ENCODE measurements around the gene KIAA1217. TPM values are rescaled to one million over a fixed set of nuclear protein-coding genes. Genes with fewer than 3 reads are reported as not detected.

KIAA1217 gene
- total RNA-seq, 1 donor from 2014 or later, result 13.0 TPM

GRCh38 chr10:24465891-24466818 lies 257.2 kb downstream of the KIAA1217 start:
- Histone ChIP-seq H3K4me3 (peak overlapping the region; percentile 1 to 29), H3K27me3 (no peaks in the 10 kb centered on the region), H3K27ac (peak overlapping the region; percentile 47 to 62), H3K4me1 (peaks cover 4 to 19% of the 10 kb centered on the region in 2 donors), H3K9me3 (no peaks in the 10 kb centered on the region), H3K36me3 (no peaks in the 10 kb centered on the region)
- DNase-seq (ENCODE audit: low spot score in 2 of 2), result no peak
- no peak for TF ChIP-seq CTCF (IDR thresholded peaks at IDR 0.05)
- intact Hi-C loops (cut with DNase I), result loop anchor here (5.0 kb wide), 1 partner anchor 84 kb away; no protein-coding TSS in a partner anchor

- Histone ChIP-seq H3K36me3 (no peaks in the 10 kb centered on the region), H3K4me1 (peaks cover 4 to 19% of the 10 kb centered on the region in 2 donors), H3K27me3 (no peaks in the 10 kb centered on the region), H3K9me3 (no peaks in the 10 kb centered on the region), H3K27ac (peak overlapping the region in 1 of 2 donors; percentile 8), H3K4me3 (no peak overlapping the region)
- no peak for DNase-seq (ENCODE audit: low spot score in 2 of 2)
- intact Hi-C loops (cut with DNase I), result loop anchor here (5.0 kb wide), 1 partner anchor 85 kb away; no protein-coding TSS in a partner anchor
- TF ChIP-seq CTCF (IDR thresholded peaks at IDR 0.05), result no peak
Measured at GRCh38 chr10:24467136-24467535, 258.2 kb downstream of the KIAA1217 start.

GRCh38 chr10:24467605-24468004 lies 258.7 kb downstream of the KIAA1217 start:
- no peak for TF ChIP-seq CTCF (IDR thresholded peaks at IDR 0.05)
- Histone ChIP-seq H3K9me3 (no peaks in the 10 kb centered on the region), H3K27me3 (no peaks in the 10 kb centered on the region), H3K27ac (no peak overlapping the region), H3K4me3 (no peak overlapping the region), H3K4me1 (peaks cover 4 to 19% of the 10 kb centered on the region in 2 donors), H3K36me3 (peaks cover 0 to 2% of the 10 kb centered on the region in 2 donors)
- DNase-seq (ENCODE audit: low spot score in 2 of 2), result no peak
- intact Hi-C loops (cut with DNase I), result loop anchor here (5.0 kb wide), 1 partner anchor 85 kb away; no protein-coding TSS in a partner anchor

GRCh38 chr10:24468281-24468751 lies 259.4 kb downstream of the KIAA1217 start:
- H3K27me3 ChIP-seq, result no peaks in the 10 kb centered on the region
- peak overlapping the region in 1 of 2 donors; percentile 30 for H3K27ac ChIP-seq
- DNase-seq (ENCODE audit: low spot score in 2 of 2), result no peak
- peaks cover 2 to 5% of the 10 kb centered on the region in 2 donors for H3K36me3 ChIP-seq
- no peak for TF ChIP-seq CTCF (IDR thresholded peaks at IDR 0.05)
- H3K9me3 ChIP-seq, result no peaks in the 10 kb centered on the region
- intact Hi-C loops (cut with DNase I), result loop anchor here (5.0 kb wide), 1 partner anchor 86 kb away; no protein-coding TSS in a partner anchor
- H3K4me1 ChIP-seq, result peaks cover 4 to 13% of the 10 kb centered on the region in 2 donors
- no peak overlapping the region for H3K4me3 ChIP-seq

- Histone ChIP-seq H3K36me3 (peaks cover 2 to 10% of the 10 kb centered on the region in 2 donors), H3K4me1 (peaks cover 0 to under 1% of the 10 kb centered on the region in 2 donors), H3K9me3 (no peaks in the 10 kb centered on the region), H3K4me3 (no peak overlapping the region), H3K27me3 (no peaks in the 10 kb centered on the region), H3K27ac (no peak overlapping the region)
- TF ChIP-seq CTCF (IDR thresholded peaks at IDR 0.05), result no peak
- intact Hi-C loops (cut with DNase I), result loop anchor here (5.0 kb wide), 1 partner anchor 88 kb away; no protein-coding TSS in a partner anchor
- DNase-seq (ENCODE audit: low spot score in 2 of 2), result no peak
Measured at GRCh38 chr10:24469993-24470392, 261.1 kb downstream of the KIAA1217 start.
